GM21786 (cell line): Measurements from ENCODE around the gene ICAM2.

Experiments used
- ATAC-seq: cut with Tn5 transposase; IDR thresholded peaks from one replicate; pipeline ENCODE4 v1.9.1; 2021; ENCODE audit not compliant: unreplicated experiment

The ICAM2 gene

GRCh38 chr17:63978272-63979200 is 41.9 kb downstream of the ICAM2 start:
- ATAC-seq: no peak

GRCh38 chr17:63976702-63977101 is 43.7 kb downstream of the ICAM2 start:
- ATAC-seq: no peak

- no peak for ATAC-seq
These were observed 44.8 kb downstream of the ICAM2 start for GRCh38 chr17:63975541-63976092.

GRCh38 chr17:63974594-63975192 is 45.7 kb downstream of the ICAM2 start:
- ATAC-seq: no peak

GRCh38 chr17:63973930-63974593 is 46.4 kb downstream of the ICAM2 start:
- ATAC-seq: no peak

- ATAC-seq: no peak
These were observed 47.2 kb downstream of the ICAM2 start for GRCh38 chr17:63973247-63973646.

- no peak for ATAC-seq
These were observed 47.6 kb downstream of the ICAM2 start, which contains the start of gene SCN4A for GRCh38 chr17:63972796-63973195. Gene SCN4A (minus strand): TSS chr17:63972918. CDS start chr17:63972841, 77 bp downstream.

GRCh38 chr17:63969278-63969677 is 51.2 kb downstream of the ICAM2 start:
- ATAC-seq: no peak

GRCh38 chr17:63967953-63968352 is 52.5 kb downstream of the ICAM2 start:
- ATAC-seq: no peak

GRCh38 chr17:63966646-63967264 is 53.7 kb downstream of the ICAM2 start:
- ATAC-seq: no peak

GRCh38 chr17:63963123-63963522 is 57.3 kb downstream of the ICAM2 start:
- ATAC-seq: no peak

GRCh38 chr17:63962298-63962744 is 58.1 kb downstream of the ICAM2 start:
- no peak for ATAC-seq

GRCh38 chr17:63961355-63962212 is 58.8 kb downstream of the ICAM2 start:
- no peak for ATAC-seq

GRCh38 chr17:63960430-63960829 is 60.0 kb downstream of the ICAM2 start:
- no peak for ATAC-seq

GRCh38 chr17:63960006-63960405 is 60.4 kb downstream of the ICAM2 start:
- ATAC-seq: no peak

GRCh38 chr17:63956296-63956920 is 64.0 kb downstream of the ICAM2 start:
- no peak for ATAC-seq

- ATAC-seq: no peak
These were observed 64.6 kb downstream of the ICAM2 start for GRCh38 chr17:63955791-63956190.

- ATAC-seq: no peak
These were observed 65.2 kb downstream of the ICAM2 start for GRCh38 chr17:63955232-63955631.

- ATAC-seq: peak; percentile 59
These were observed 65.9 kb downstream of the ICAM2 start for GRCh38 chr17:63954402-63955063.
